Loucy (cell line): Measurements from ENCODE around the gene TF.

ENCODE experiments used
- H2AFZ ChIP-seq: fragments of 200-600 bp; sonication (generic); 2 replicates; pipeline ENCODE4 v1.6.0; 2016; ENCODE audit warnings: antibody characterized with exemption, mild to moderate bottlenecking, low read length, moderate library complexity
- H3F3A ChIP-seq: fragments of 200-600 bp; 2 replicates; pipeline ENCODE4 v1.6.0; 2016; ENCODE audit warnings: antibody characterized with exemption, low read depth, mild to moderate bottlenecking
- H3K27me3 ChIP-seq: fragments of 200-600 bp; sonication (generic); 2 replicates; pipeline ENCODE4 v1.6.1; 2014; ENCODE audit warnings: low read length, mild to moderate bottlenecking; ENCODE audit not compliant: insufficient read depth, poor library complexity, severe bottlenecking
- H3K36me3 ChIP-seq: fragments of 200-600 bp; sonication (generic); 2 replicates; pipeline ENCODE4 v1.6.1; 2016; ENCODE audit warnings: low read length; ENCODE audit not compliant: insufficient read depth
- H3K4me1 ChIP-seq: fragments of 200-600 bp; sonication (generic); 2 replicates; pipeline ENCODE4 v1.5.1; 2014; ENCODE audit warnings: low read length, mild to moderate bottlenecking; ENCODE audit not compliant: insufficient read depth, poor library complexity, severe bottlenecking
- H3K4me2 ChIP-seq: fragments of 200-600 bp; sonication (generic); 2 replicates; pipeline ENCODE4 v1.6.0; 2014; ENCODE audit warnings: antibody characterized with exemption, low read length, low read depth, mild to moderate bottlenecking; ENCODE audit not compliant: poor library complexity, severe bottlenecking
- H3K4me3 ChIP-seq: fragments of 200-600 bp; sonication (generic); 2 replicates; pipeline ENCODE4 v1.5.1; 2014; ENCODE audit warnings: low read length, mild to moderate bottlenecking, mixed read lengths; ENCODE audit not compliant: poor library complexity, severe bottlenecking
- H3K79me2 ChIP-seq: fragments of 200-600 bp; sonication (generic); 2 replicates; pipeline ENCODE4 v1.6.1; 2014; ENCODE audit warnings: low read length; ENCODE audit not compliant: insufficient read depth
- H3K9ac ChIP-seq: fragments of 200-600 bp; sonication (generic); 2 replicates; pipeline ENCODE4 v1.6.0; 2014; ENCODE audit warnings: mild to moderate bottlenecking, low read depth, low read length, moderate library complexity; ENCODE audit not compliant: poor library complexity, severe bottlenecking
- H3K9me2 ChIP-seq: fragments of 200-600 bp; sonication (generic); replicated peaks from 2 replicates; pipeline ENCODE4 v1.6.1; 2016; ENCODE audit warnings: low read depth, low read length, mixed read lengths
- H3K9me3 ChIP-seq: fragments of 200-600 bp; sonication (generic); 2 replicates; pipeline ENCODE4 v1.6.1; 2014; ENCODE audit warnings: mild to moderate bottlenecking, antibody characterized with exemption, low read length, low read depth; ENCODE audit not compliant: insufficient read depth
- H4K20me1 ChIP-seq: fragments of 200-600 bp; sonication (generic); 2 replicates; pipeline ENCODE4 v1.6.0; 2014; ENCODE audit warnings: antibody characterized with exemption, low read length, mild to moderate bottlenecking; ENCODE audit not compliant: insufficient read depth, poor library complexity, severe bottlenecking
- CTCF ChIP-seq: fragments of 200-600 bp; sonication (generic); conservative IDR thresholded peaks from 2 replicates; pipeline ENCODE4 v1.5.1; 2014; ENCODE audit warnings: mild to moderate bottlenecking, antibody characterized with exemption, low read length
- EZH2phosphoT487 ChIP-seq: fragments of 200-600 bp; IDR thresholded peaks from 2 replicates; pipeline ENCODE4 v1.6.1; 2018; ENCODE audit warnings: antibody characterized with exemption, mild to moderate bottlenecking, moderate library complexity, borderline replicate concordance

The TF gene

GRCh38 chr3:133767607-133768006 lies 21.4 kb downstream of the TF start:
- Histone ChIP-seq H3K9me2 (no peaks in the 10 kb centered on the region), H4K20me1 (no peaks in the 10 kb centered on the region), H3K79me2 (no peaks in the 10 kb centered on the region), H3K4me2 (no peak overlapping the region), H3K4me3 (no peak overlapping the region), H3K9ac (no peak overlapping the region), H3K4me1 (no peaks in the 10 kb centered on the region), H2AFZ (no peak overlapping the region), H3K27me3 (no peaks in the 10 kb centered on the region), H3F3A (no peaks in the 10 kb centered on the region), H3K9me3 (no peaks in the 10 kb centered on the region), H3K36me3 (no peaks in the 10 kb centered on the region)
- TF ChIP-seq EZH2phosphoT487 (no peak), CTCF (no peak)

DNA sequence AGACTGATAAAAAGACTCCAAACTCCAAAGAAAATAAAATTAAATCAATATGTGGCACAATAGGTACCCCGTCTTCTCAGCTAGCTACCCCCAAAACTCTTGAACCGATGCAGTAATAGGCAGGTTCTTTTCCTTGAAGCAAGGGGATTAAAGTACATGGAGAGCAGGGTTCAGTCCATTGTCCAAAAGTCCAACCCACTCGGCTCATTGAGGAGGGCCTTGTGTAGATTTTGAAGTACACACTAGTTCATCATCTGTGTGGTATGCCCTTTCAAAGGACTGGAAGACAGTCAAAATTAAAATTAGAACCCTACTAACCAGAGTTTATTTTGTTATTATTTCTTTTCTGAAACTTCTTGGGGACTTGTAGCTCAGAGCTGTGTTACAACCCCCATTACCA lies 23.3 kb downstream of the TF start:
- Histone ChIP-seq H3K79me2 (no peaks in the 10 kb centered on the region), H3K9me3 (no peaks in the 10 kb centered on the region), H3K9ac (no peak overlapping the region), H3K36me3 (no peaks in the 10 kb centered on the region), H3K4me3 (no peak overlapping the region), H3K27me3 (no peaks in the 10 kb centered on the region), H3K9me2 (no peaks in the 10 kb centered on the region), H3K4me2 (no peak overlapping the region), H2AFZ (no peak overlapping the region), H4K20me1 (no peaks in the 10 kb centered on the region), H3K4me1 (no peaks in the 10 kb centered on the region), H3F3A (no peaks in the 10 kb centered on the region)
- TF ChIP-seq CTCF (no peak), EZH2phosphoT487 (no peak)

- H3K4me2 ChIP-seq, result no peak overlapping the region
- no peaks in the 10 kb centered on the region for H3K9me2 ChIP-seq
- H3K27me3 ChIP-seq, result no peaks in the 10 kb centered on the region
- H3K4me3 ChIP-seq, result no peak overlapping the region
- no peak for TF ChIP-seq CTCF
- no peak for TF ChIP-seq EZH2phosphoT487
- H3K9me3 ChIP-seq, result no peaks in the 10 kb centered on the region
- H3K9ac ChIP-seq, result no peak overlapping the region
- H3K79me2 ChIP-seq, result no peaks in the 10 kb centered on the region
- H4K20me1 ChIP-seq, result no peaks in the 10 kb centered on the region
- H2AFZ ChIP-seq, result no peak overlapping the region
- H3F3A ChIP-seq, result no peaks in the 10 kb centered on the region
- no peaks in the 10 kb centered on the region for H3K36me3 ChIP-seq
- no peaks in the 10 kb centered on the region for H3K4me1 ChIP-seq
Observed at GRCh38 chr3:133773732-133774131, 27.5 kb downstream of the TF start.
